HepG2 (cell line): ENCODE results near the gene UBE2O. TPM values are rescaled to one million over a fixed set of nuclear protein-coding genes. Genes with fewer than 3 reads are reported as not detected.

Source experiments
- AKAP8 ChIP-seq: sonication (generic); formaldehyde crosslinking; IDR thresholded peaks from 2 replicates; pipeline ENCODE4 v1.5.1; 2020; ENCODE audit warnings: mild to moderate bottlenecking, missing genetic modification reagents
- DPF2 ChIP-seq: sonication (generic); formaldehyde crosslinking; IDR thresholded peaks from 2 replicates; pipeline ENCODE4 v1.4.0; 2020; ENCODE audit warnings: mild to moderate bottlenecking, low read depth, missing genetic modification reagents, borderline replicate concordance
- FOXM1 ChIP-seq: sonication (generic); formaldehyde crosslinking; IDR thresholded peaks from 2 replicates; pipeline ENCODE4 v1.5.0; 2020; ENCODE audit warnings: missing genetic modification reagents
- FOXP4 ChIP-seq: sonication (generic); formaldehyde crosslinking; IDR thresholded peaks from 2 replicates; pipeline ENCODE4 v1.4.0; 2020; ENCODE audit warnings: missing genetic modification reagents
- LCORL ChIP-seq, 2 experiments: fragments of 450-650 bp in 1 of 2; sonication (generic) in 1 of 2; formaldehyde crosslinking in 1 of 2; IDR thresholded peaks; 2 replicates each; pipeline versions ENCODE4 v1.5.0 to v1.6.1; 2017 to 2020; ENCODE audit warnings: antibody characterized with exemption in 1 of 2, missing genetic modification reagents in 1 of 2
- NCOA1 ChIP-seq: sonication (generic); formaldehyde crosslinking; IDR thresholded peaks from 2 replicates; pipeline ENCODE4 v1.9.0; 2021; ENCODE audit warnings: missing genetic modification reagents
- NFATC3 ChIP-seq: sonication (generic); formaldehyde crosslinking; IDR thresholded peaks from 2 replicates; pipeline ENCODE4 v1.5.1; 2020; ENCODE audit warnings: mild to moderate bottlenecking, missing genetic modification reagents
- NONO ChIP-seq, 2 experiments: fragments of 450-650 bp in 1 of 2; sonication (generic) in 1 of 2; formaldehyde crosslinking in 1 of 2; IDR thresholded peaks in 1 of 2; conservative IDR thresholded peaks in 1 of 2; 2 replicates each; pipeline versions ENCODE4 v1.6.1 to v1.8.0; 2017 to 2022; ENCODE audit warnings: mild to moderate bottlenecking in 1 of 2, missing genetic modification reagents in 1 of 2, moderate library complexity in 1 of 2
- REST ChIP-seq, 2 experiments: IDR thresholded peaks; 2 replicates each; pipeline ENCODE4 v1.6.1; 2011 to 2012; ENCODE audit warnings: low read length in 2 of 2, borderline replicate concordance in 1 of 2, low read depth in 1 of 2, mild to moderate bottlenecking in 1 of 2, moderate library complexity in 1 of 2
- TOE1 ChIP-seq: sonication (generic); formaldehyde crosslinking; IDR thresholded peaks from 2 replicates; pipeline ENCODE4 v1.4.0; 2020; ENCODE audit warnings: mild to moderate bottlenecking, missing genetic modification reagents
- TSC22D2 ChIP-seq: sonication (generic); formaldehyde crosslinking; IDR thresholded peaks from 2 replicates; pipeline ENCODE4 v1.5.1; 2020; ENCODE audit warnings: missing genetic modification reagents, mild to moderate bottlenecking, borderline replicate concordance
- ZBTB4 ChIP-seq: sonication (generic); formaldehyde crosslinking; IDR thresholded peaks from 2 replicates; pipeline ENCODE4 v1.4.0; 2020; ENCODE audit warnings: missing genetic modification reagents, mild to moderate bottlenecking, borderline replicate concordance
- ZBTB42 ChIP-seq: sonication (generic); formaldehyde crosslinking; IDR thresholded peaks from 2 replicates; pipeline ENCODE4 v1.5.0; 2020; ENCODE audit warnings: mild to moderate bottlenecking, missing genetic modification reagents
- ZNF224 ChIP-seq: sonication (generic); formaldehyde crosslinking; IDR thresholded peaks from 2 replicates; pipeline ENCODE4 v1.5.0; 2020; ENCODE audit warnings: mild to moderate bottlenecking, missing genetic modification reagents
- ZNF33B ChIP-seq: sonication (generic); formaldehyde crosslinking; IDR thresholded peaks from 2 replicates; pipeline ENCODE4 v1.5.1; 2020; ENCODE audit warnings: mild to moderate bottlenecking, missing genetic modification reagents
- ZNF441 ChIP-seq: sonication (generic); formaldehyde crosslinking; IDR thresholded peaks from 2 replicates; pipeline ENCODE4 v1.7.0; 2021; ENCODE audit warnings: missing genetic modification reagents, borderline replicate concordance
- ZNF496 ChIP-seq: sonication (generic); formaldehyde crosslinking; IDR thresholded peaks from 2 replicates; pipeline ENCODE4 v1.8.1; 2023; ENCODE audit warnings: mild to moderate bottlenecking, moderate library complexity, missing genetic modification reagents; ENCODE audit not compliant: insufficient replicate concordance
- polyA plus RNA-seq, 8 experiments: library from polyadenylated mRNA; depleted of rRNA in 3 of 8; stranded (reverse) in 7 of 8; unstranded in 1 of 8; fragments of >200 nt; fragmentation: Illumina TruSeq in 4 of 8; extraction: Trizol in 4 of 8; gene quantifications; 2 replicates each; pipeline versions ENCODE4 v1.2.1 to v1.2.3, GENCODE V29; 2011 to 2016; ENCODE audit warnings: low read depth in 4 of 8, missing spikeins in 1 of 8, mixed read lengths in 1 of 8; ENCODE audit not compliant: insufficient read depth in 1 of 8
- total RNA-seq, 5 experiments: library from RNA; depleted of rRNA; stranded (reverse); fragments of >200 nt; fragmentation: Illumina TruSeq; extraction: Trizol; gene quantifications; 2 replicates each; pipeline ENCODE4 v1.2.3, GENCODE V29; 2016; ENCODE audit warnings: low read depth in 1 of 5

Gene UBE2O
- total and polyA plus RNA-seq, 2 of the 13 experiments (the other 11 are each of a cell fraction or from before 2014, with no cell fraction given), result 21.5 to 23.5 TPM

DNA sequence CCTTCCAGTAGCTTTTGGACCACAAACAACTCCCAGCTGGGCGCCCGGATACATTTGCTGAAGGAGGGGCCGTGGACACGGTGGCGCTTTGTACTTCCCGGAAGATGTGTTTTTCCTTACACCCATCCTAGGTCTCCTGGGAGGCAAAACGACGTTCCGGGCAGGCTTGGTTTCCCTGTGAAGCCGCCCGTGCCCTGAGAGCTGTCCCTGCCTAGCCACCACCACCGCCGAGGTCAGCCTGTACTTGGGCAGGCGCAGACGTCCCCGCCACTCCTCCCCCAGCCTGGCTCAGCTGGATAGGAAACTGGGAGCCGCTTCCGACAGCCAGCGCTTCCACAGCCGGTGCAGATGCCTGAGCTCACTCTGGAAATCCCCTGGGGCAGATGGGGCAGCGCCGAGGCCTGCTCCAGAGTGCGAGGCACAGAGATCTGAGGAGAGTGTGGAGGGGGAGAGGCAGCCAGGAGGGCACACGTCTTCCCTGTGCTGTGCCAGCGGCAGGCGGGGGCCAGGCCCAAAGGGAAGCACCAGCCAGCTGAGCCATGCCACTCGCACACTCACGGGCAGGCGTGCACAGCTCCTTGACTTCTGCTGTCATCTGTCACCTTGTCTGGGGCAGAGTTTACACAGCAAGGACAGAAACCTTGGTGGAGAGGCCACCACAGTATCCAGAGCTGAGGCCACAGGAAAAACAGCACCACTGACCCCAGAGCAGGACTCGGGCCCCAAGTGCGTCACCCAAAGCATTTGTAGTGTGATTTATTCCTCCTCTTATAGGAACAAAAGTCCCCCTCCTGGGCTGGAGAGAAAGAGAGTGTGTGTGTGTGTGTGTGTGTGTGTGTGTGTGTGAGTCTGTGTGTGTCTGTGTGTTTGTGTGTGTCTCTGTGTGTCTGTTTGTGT is 45.3 kb upstream of the UBE2O start (continued):
- TF ChIP-seq ZNF441 (CRISPR knock-in tag) (peak; percentile 42; the same call in 1 of the 2 replicates), TSC22D2 (0 out of 2 replicates have a peak, but pooled peaks have one; percentile 9), NFATC3 (peak; percentile 69; the same call in 1 of the 2 replicates), LCORL (IDR thresholded peaks at IDR 0.05) (no peak), LCORL (CRISPR knock-in tag; IDR thresholded peaks at IDR 0.05) (peak; percentile 97), NONO (IDR thresholded peaks at IDR 0.05) (no peak), NONO (CRISPR knock-in tag; conservative IDR thresholded peaks at IDR 0.05) (0 out of 2 replicates have a peak, but pooled peaks have one; percentile 42), NCOA1 (peak; percentile 94), REST (IDR thresholded peaks at IDR 0.05; ENCODE audit: borderline replicate concordance in 1 of 2, low read depth in 1 of 2, low read length in 2 of 2) (no peak), ZBTB4 (peak; percentile 82; the same call in 1 of the 2 replicates), TOE1 (CRISPR knock-in tag) (no peak), ZNF496 (CRISPR knock-in tag) (no peak), ZNF224 (CRISPR knock-in tag) (peak; percentile 55; the same call in 1 of the 2 replicates), DPF2 (CRISPR knock-in tag) (no peak; the same call in 1 of the 2 replicates), AKAP8 (peak; percentile 98), ZNF33B (0 out of 2 replicates have a peak, but pooled peaks have one; percentile 69), FOXM1 (CRISPR knock-in tag) (no peak), ZBTB42 (peak; percentile 47), FOXP4 (CRISPR knock-in tag) (peak; percentile 49; the same call in 1 of the 2 replicates)
